ENCODE data around the gene TBK1. TPM values are rescaled to one million over a fixed set of nuclear protein-coding genes. Genes with fewer than 3 reads are reported as not detected.

The TBK1 gene
- total RNA-seq, 1 experiment from 2014 or later, result 26.2 TPM

DNA sequence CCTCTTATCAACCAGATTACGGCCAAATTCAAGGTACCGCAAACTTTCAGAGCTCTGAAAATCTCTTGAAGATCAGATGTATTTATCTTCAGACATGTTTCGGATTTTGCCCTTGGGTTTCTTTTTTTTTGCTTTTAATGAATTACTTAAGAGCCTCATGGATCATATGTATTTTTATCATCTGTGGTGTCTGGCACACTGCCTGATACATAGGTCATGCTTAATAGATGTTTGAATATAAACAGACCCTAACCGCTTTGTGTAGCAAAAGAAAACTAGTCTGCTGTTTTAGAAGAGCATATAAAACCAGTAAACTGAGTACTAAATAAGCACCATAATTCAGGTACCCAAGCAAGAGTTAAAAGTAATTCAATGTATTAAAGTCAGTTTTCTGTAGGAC lies 20.1 kb upstream of the TBK1 start:
- peaks cover 58% of the 10 kb centered on the region for H4K20me1 ChIP-seq (ENCODE audit: insufficient read depth)
- H3K27me3 ChIP-seq (ENCODE audit: insufficient read depth, low read depth), result no peaks in the 10 kb centered on the region
- DNase-seq, result no peak
- H3K36me3 ChIP-seq (ENCODE audit: low read depth), result peaks cover 80% of the 10 kb centered on the region
- CTCF ChIA-PET, result no interaction called here
- no peaks in the 10 kb centered on the region for H3K79me2 ChIP-seq (ENCODE audit: low read depth)
- H3K9me3 ChIP-seq (ENCODE audit: insufficient read depth, low read depth), result no peaks in the 10 kb centered on the region
- intact Hi-C loops (cut with micrococcal nuclease; ENCODE audit: unreplicated experiment), result no loop called here
- no peak overlapping the region for H3K4me2 ChIP-seq
- no peaks in the 10 kb centered on the region for H3K4me1 ChIP-seq (replicated peaks; ENCODE audit: insufficient read depth)
- H3K9me2 ChIP-seq (ENCODE audit: insufficient read depth), result no peaks in the 10 kb centered on the region
- H2AFZ ChIP-seq, result no peak overlapping the region
- peaks cover 40% of the 10 kb centered on the region; the same call in 1 of the 2 replicates for H3F3A ChIP-seq (ENCODE audit: insufficient read depth, low read depth)
- POLR2A ChIA-PET (ENCODE audit: unreplicated experiment), result no interaction called here
- TF ChIP-seq, protein P1, sequence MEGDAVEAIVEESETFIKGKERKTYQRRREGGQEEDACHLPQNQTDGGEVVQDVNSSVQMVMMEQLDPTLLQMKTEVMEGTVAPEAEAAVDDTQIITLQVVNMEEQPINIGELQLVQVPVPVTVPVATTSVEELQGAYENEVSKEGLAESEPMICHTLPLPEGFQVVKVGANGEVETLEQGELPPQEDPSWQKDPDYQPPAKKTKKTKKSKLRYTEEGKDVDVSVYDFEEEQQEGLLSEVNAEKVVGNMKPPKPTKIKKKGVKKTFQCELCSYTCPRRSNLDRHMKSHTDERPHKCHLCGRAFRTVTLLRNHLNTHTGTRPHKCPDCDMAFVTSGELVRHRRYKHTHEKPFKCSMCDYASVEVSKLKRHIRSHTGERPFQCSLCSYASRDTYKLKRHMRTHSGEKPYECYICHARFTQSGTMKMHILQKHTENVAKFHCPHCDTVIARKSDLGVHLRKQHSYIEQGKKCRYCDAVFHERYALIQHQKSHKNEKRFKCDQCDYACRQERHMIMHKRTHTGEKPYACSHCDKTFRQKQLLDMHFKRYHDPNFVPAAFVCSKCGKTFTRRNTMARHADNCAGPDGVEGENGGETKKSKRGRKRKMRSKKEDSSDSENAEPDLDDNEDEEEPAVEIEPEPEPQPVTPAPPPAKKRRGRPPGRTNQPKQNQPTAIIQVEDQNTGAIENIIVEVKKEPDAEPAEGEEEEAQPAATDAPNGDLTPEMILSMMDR (conservative IDR thresholded peaks at IDR 0.05), result no peak
- no TSS peak for BruUV-seq (replicated peaks)
- no peak overlapping the region for H3K4me3 ChIP-seq
- H3K27ac ChIP-seq, result no peak overlapping the region

DNA sequence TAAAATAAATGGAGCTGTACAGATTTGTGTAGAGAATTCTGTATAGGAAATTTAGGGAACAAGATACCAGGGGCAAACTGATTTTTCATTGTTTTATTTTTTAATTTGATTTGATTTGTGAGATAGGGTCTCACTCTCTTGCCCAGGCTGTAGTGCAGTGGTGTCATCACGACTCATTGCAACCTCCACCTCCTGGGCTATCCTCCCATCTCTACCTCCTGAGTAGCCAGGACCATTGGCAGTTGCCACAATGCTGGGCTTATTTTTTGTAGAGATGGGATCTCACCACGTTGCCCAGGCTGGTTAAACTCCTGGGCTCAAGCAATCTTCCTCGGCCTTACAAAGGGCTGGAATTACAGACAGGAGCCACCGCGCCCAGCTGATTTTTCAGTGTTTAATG lies 18.0 kb upstream of the TBK1 start:
- peaks cover 86% of the 10 kb centered on the region for H3K36me3 ChIP-seq (ENCODE audit: low read depth)
- CTCF ChIA-PET, result no interaction called here
- intact Hi-C loops (cut with micrococcal nuclease; ENCODE audit: unreplicated experiment), result no loop called here

GRCh38 chr12:64440100-64440499 lies 11.8 kb upstream of the TBK1 start:
- BruUV-seq (replicated peaks), result no TSS peak
- CTCF ChIA-PET, result no interaction called here

More for the DNA sequence above, 18.0 kb upstream of the TBK1 start:
- Histone ChIP-seq H3F3A (ENCODE audit: insufficient read depth, low read depth) (peaks cover 34% of the 10 kb centered on the region; the same call in 1 of the 2 replicates), H3K9me3 (ENCODE audit: insufficient read depth, low read depth) (no peaks in the 10 kb centered on the region), H3K4me1 (replicated peaks; ENCODE audit: insufficient read depth) (no peaks in the 10 kb centered on the region), H3K79me2 (ENCODE audit: low read depth) (no peaks in the 10 kb centered on the region), H2AFZ (no peak overlapping the region), H3K9me2 (ENCODE audit: insufficient read depth) (no peaks in the 10 kb centered on the region), H3K27me3 (ENCODE audit: insufficient read depth, low read depth) (no peaks in the 10 kb centered on the region), H4K20me1 (ENCODE audit: insufficient read depth) (peaks cover 69% of the 10 kb centered on the region), H3K4me2 (no peak overlapping the region), H3K27ac (no peak overlapping the region), H3K4me3 (no peak overlapping the region)
- TF ChIP-seq EZH2 (IDR thresholded peaks at IDR 0.05; ENCODE audit: low read depth), result no peak
- TF ChIP-seq, protein P1 (conservative IDR thresholded peaks at IDR 0.05), result no peak
- POLR2A ChIA-PET (ENCODE audit: unreplicated experiment), result no interaction called here
- BruUV-seq (replicated peaks), result no TSS peak
- no peak for DNase-seq

DNA sequence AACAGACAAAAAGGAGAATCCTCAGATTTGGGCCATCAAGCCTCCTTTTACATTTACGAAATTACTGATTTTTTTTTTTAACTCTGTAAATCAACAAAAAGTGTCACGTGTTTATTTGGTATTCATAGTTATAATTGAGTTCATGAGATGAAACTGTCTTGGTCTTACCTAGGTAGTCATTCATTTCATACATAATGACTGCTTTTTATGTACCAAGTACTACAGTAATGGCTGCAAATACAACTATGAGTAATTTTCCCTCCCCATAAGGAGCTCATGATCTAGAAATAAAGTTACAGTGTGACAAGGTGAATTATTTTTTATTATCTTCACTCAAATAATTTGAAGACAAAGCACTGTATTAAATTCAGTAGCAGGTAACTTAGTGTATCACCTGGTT lies 6.4 kb upstream of the TBK1 start:
- H3K27ac ChIP-seq, result no peak overlapping the region
- ChIA-PET POLR2A (ENCODE audit: unreplicated experiment) (no interaction called here), CTCF (no interaction called here)
- H4K20me1 ChIP-seq (ENCODE audit: insufficient read depth), result peaks cover 36% of the 10 kb centered on the region
- intact Hi-C loops (cut with micrococcal nuclease; ENCODE audit: unreplicated experiment), result no loop called here
- no peak for TF ChIP-seq EZH2 (IDR thresholded peaks at IDR 0.05; ENCODE audit: low read depth)
- TF ChIP-seq, protein P1 (conservative IDR thresholded peaks at IDR 0.05), result no peak
- 0 out of 2 replicates have a peak, but pooled peaks cover 7% of the 10 kb centered on the region for H3K79me2 ChIP-seq (ENCODE audit: low read depth)
- no peaks in the 10 kb centered on the region for H3K9me2 ChIP-seq (ENCODE audit: insufficient read depth)
- no peak overlapping the region for H3K4me3 ChIP-seq
- peaks cover 71% of the 10 kb centered on the region for H3F3A ChIP-seq (ENCODE audit: insufficient read depth, low read depth)
- no peak overlapping the region for H2AFZ ChIP-seq
- H3K4me2 ChIP-seq, result no peak overlapping the region
- H3K27me3 ChIP-seq (ENCODE audit: insufficient read depth, low read depth), result no peaks in the 10 kb centered on the region
- peaks cover 58% of the 10 kb centered on the region for H3K36me3 ChIP-seq (ENCODE audit: low read depth)
- no peaks in the 10 kb centered on the region for H3K9me3 ChIP-seq (ENCODE audit: insufficient read depth, low read depth)
- 0 out of 2 replicates have a peak, but pooled peaks cover 8% of the 10 kb centered on the region for H3K4me1 ChIP-seq (replicated peaks; ENCODE audit: insufficient read depth)
- BruUV-seq (replicated peaks), result no TSS peak
- no peak for DNase-seq

More at GRCh38 chr12:64440100-64440499, 11.8 kb upstream of the TBK1 start:
- peaks cover 73% of the 10 kb centered on the region for H3K36me3 ChIP-seq (ENCODE audit: low read depth)
- no peaks in the 10 kb centered on the region for H3K4me1 ChIP-seq (replicated peaks; ENCODE audit: insufficient read depth)
- no peak overlapping the region for H3K4me2 ChIP-seq
- H3K9me3 ChIP-seq (ENCODE audit: insufficient read depth, low read depth), result no peaks in the 10 kb centered on the region
- no peaks in the 10 kb centered on the region for H3K27me3 ChIP-seq (ENCODE audit: insufficient read depth, low read depth)
- 0 out of 2 replicates have a peak, but pooled peaks cover 7% of the 10 kb centered on the region for H3K79me2 ChIP-seq (ENCODE audit: low read depth)
- H4K20me1 ChIP-seq (ENCODE audit: insufficient read depth), result peaks cover 58% of the 10 kb centered on the region
- POLR2A ChIA-PET (ENCODE audit: unreplicated experiment), result no interaction called here
- H3K9me2 ChIP-seq (ENCODE audit: insufficient read depth), result no peaks in the 10 kb centered on the region
- intact Hi-C loops (cut with micrococcal nuclease; ENCODE audit: unreplicated experiment), result no loop called here
- H2AFZ ChIP-seq, result no peak overlapping the region
- H3K27ac ChIP-seq, result no peak overlapping the region
- H3K4me3 ChIP-seq, result no peak overlapping the region
- peaks cover 50% of the 10 kb centered on the region for H3F3A ChIP-seq (ENCODE audit: insufficient read depth, low read depth)
- DNase-seq, result no peak
- no peak for TF ChIP-seq EZH2 (IDR thresholded peaks at IDR 0.05; ENCODE audit: low read depth)
